Adipocyte (in vitro differentiated cells): ENCODE results near the gene CRKL.
A peak's percentile ranks its signal among the peaks of the same experiment; 100 is the strongest.
"Not testable (repeated sequence)": the region's sequence is repeated elsewhere in the genome, so short reads cannot be mapped to it uniquely, and the experiment has no call there.

Experiments used
- DNase-seq: peaks from one replicate; pipeline ENCODE4 v3.0.0-alpha.2; 2015; ENCODE audit warnings: low read depth
- H3K27me3 ChIP-seq: replicated peaks from 2 replicates; pipeline ENCODE4 v1.7.0; 2013; ENCODE audit warnings: mild to moderate bottlenecking, low read length, moderate library complexity; ENCODE audit not compliant: control insufficient read depth, insufficient read depth
- H3K36me3 ChIP-seq: 2 replicates; pipeline ENCODE4 v1.7.0; 2013; ENCODE audit warnings: low read length, mild to moderate bottlenecking, moderate library complexity; ENCODE audit not compliant: control insufficient read depth, insufficient read depth, severe bottlenecking
- H3K4me1 ChIP-seq: 2 replicates; pipeline ENCODE4 v1.7.0; 2013; ENCODE audit warnings: mild to moderate bottlenecking, low read length, moderate library complexity; ENCODE audit not compliant: control insufficient read depth, insufficient read depth
- H3K4me3 ChIP-seq: 2 replicates; pipeline ENCODE4 v1.7.0; 2013; ENCODE audit warnings: mild to moderate bottlenecking, low read length, moderate library complexity
- H3K9ac ChIP-seq: 2 replicates; pipeline ENCODE4 v1.7.0; 2013; ENCODE audit warnings: mild to moderate bottlenecking, low read length, moderate library complexity
- H3K9me3 ChIP-seq: 2 replicates; pipeline ENCODE4 v1.7.0; 2013; ENCODE audit warnings: mild to moderate bottlenecking, low read length, moderate library complexity; ENCODE audit not compliant: control insufficient read depth

The CRKL gene

GRCh38 chr22:20937794-20938671 is 20.8 kb downstream of the CRKL start:
- no peak for DNase-seq
- Histone ChIP-seq H3K36me3 (peaks cover 20% of the 10 kb centered on the region), H3K9ac (no peak overlapping the region), H3K9me3 (no peaks in the 10 kb centered on the region), H3K27me3 (no peaks in the 10 kb centered on the region), H3K4me3 (no peak overlapping the region), H3K4me1 (peaks cover 22% of the 10 kb centered on the region)

GRCh38 chr22:20939457-20940185 is 22.4 kb downstream of the CRKL start:
- not testable (repeated sequence) for H3K9ac ChIP-seq, H3K27me3 ChIP-seq, H3K4me3 ChIP-seq, DNase-seq, H3K9me3 ChIP-seq
- H3K4me1 ChIP-seq: peaks cover 22% of the 10 kb centered on the region
- H3K36me3 ChIP-seq: peaks cover 12% of the 10 kb centered on the region

- peaks cover 22% of the 10 kb centered on the region for H3K4me1 ChIP-seq
- peaks cover 8% of the 10 kb centered on the region for H3K36me3 ChIP-seq
- H3K4me3 ChIP-seq: no peak overlapping the region
- no peaks in the 10 kb centered on the region for H3K27me3 ChIP-seq
- H3K9ac ChIP-seq: no peak overlapping the region
- DNase-seq: peak; percentile 38
- H3K9me3 ChIP-seq: no peaks in the 10 kb centered on the region
These were observed 23.0 kb downstream of the CRKL start for GRCh38 chr22:20940186-20940651.

- no peak for DNase-seq
- H3K36me3 ChIP-seq: peaks cover 8% of the 10 kb centered on the region
These were observed 23.7 kb downstream of the CRKL start for GRCh38 chr22:20940904-20941385.

GRCh38 chr22:20942203-20942902 is 25.1 kb downstream of the CRKL start:
- H3K4me1 ChIP-seq: peaks cover 30% of the 10 kb centered on the region
- not testable (repeated sequence) for DNase-seq, H3K36me3 ChIP-seq, H3K9ac ChIP-seq, H3K9me3 ChIP-seq, H3K27me3 ChIP-seq, H3K4me3 ChIP-seq

More at GRCh38 chr22:20940904-20941385, 23.7 kb downstream of the CRKL start:
- Histone ChIP-seq H3K4me1 (peaks cover 22% of the 10 kb centered on the region), H3K9me3 (no peaks in the 10 kb centered on the region), H3K27me3 (no peaks in the 10 kb centered on the region), H3K4me3 (no peak overlapping the region), H3K9ac (no peak overlapping the region)

GRCh38 chr22:20943104-20943933 is 26.1 kb downstream of the CRKL start:
- no peak overlapping the region for H3K4me3 ChIP-seq
- no peaks in the 10 kb centered on the region for H3K36me3 ChIP-seq
- H3K27me3 ChIP-seq: no peaks in the 10 kb centered on the region
- DNase-seq: no peak
- no peaks in the 10 kb centered on the region for H3K9me3 ChIP-seq
- peaks cover 25% of the 10 kb centered on the region for H3K4me1 ChIP-seq
- no peak overlapping the region for H3K9ac ChIP-seq

GRCh38 chr22:20944042-20944441 is 26.8 kb downstream of the CRKL start:
- DNase-seq: no peak
- no peaks in the 10 kb centered on the region for H3K27me3 ChIP-seq
- no peak overlapping the region for H3K4me3 ChIP-seq
- H3K4me1 ChIP-seq: peaks cover 24% of the 10 kb centered on the region
- no peaks in the 10 kb centered on the region for H3K9me3 ChIP-seq
- no peaks in the 10 kb centered on the region for H3K36me3 ChIP-seq
- no peak overlapping the region for H3K9ac ChIP-seq

- H3K4me3 ChIP-seq: no peak overlapping the region
- no peaks in the 10 kb centered on the region for H3K27me3 ChIP-seq
- H3K9ac ChIP-seq: no peak overlapping the region
- H3K36me3 ChIP-seq: peaks cover 11% of the 10 kb centered on the region
- H3K9me3 ChIP-seq: no peaks in the 10 kb centered on the region
- no peak for DNase-seq
- peaks cover 18% of the 10 kb centered on the region for H3K4me1 ChIP-seq
These were observed 28.3 kb downstream of the CRKL start for GRCh38 chr22:20945578-20945934.

- peaks cover 11% of the 10 kb centered on the region for H3K4me1 ChIP-seq
- no peaks in the 10 kb centered on the region for H3K9me3 ChIP-seq
- H3K27me3 ChIP-seq: no peaks in the 10 kb centered on the region
- H3K36me3 ChIP-seq: peaks cover 19% of the 10 kb centered on the region
- DNase-seq: peak; percentile 21
- no peak overlapping the region for H3K4me3 ChIP-seq
- H3K9ac ChIP-seq: no peak overlapping the region
These were observed 29.1 kb downstream of the CRKL start for GRCh38 chr22:20946080-20946986.

GRCh38 chr22:20946991-20947390 is 29.8 kb downstream of the CRKL start:
- Histone ChIP-seq H3K27me3 (no peaks in the 10 kb centered on the region), H3K36me3 (peaks cover 23% of the 10 kb centered on the region), H3K9ac (no peak overlapping the region), H3K9me3 (no peaks in the 10 kb centered on the region), H3K4me3 (no peak overlapping the region), H3K4me1 (peaks cover 9% of the 10 kb centered on the region)
- DNase-seq: no peak
